Fibroblast of skin of right biceps (primary cell): ENCODE results near the gene ZSCAN5C.
"Not testable (repeated sequence)": the region's sequence is repeated elsewhere in the genome, so short reads cannot be mapped to it uniquely, and the experiment has no call there.

Experiments
- DNase-seq: peaks from one replicate; pipeline ENCODE4 v3.0.0-alpha.2; 2013

Gene ZSCAN5C

GRCh38 chr19:56193981-56194640 is 8.0 kb upstream of the ZSCAN5C start:
- no peak for DNase-seq

GRCh38 chr19:56197646-56198045 is 4.4 kb upstream of the ZSCAN5C start, which contains the start of gene ZSCAN5B:
Gene ZSCAN5B, minus strand, starts transcription at chr19:56197783. Its CDS starts 4,731 bp downstream, at chr19:56193052.
- not testable (repeated sequence) for DNase-seq

- no peak for DNase-seq
Observed at GRCh38 chr19:56199687-56200086, 2.4 kb upstream of the ZSCAN5C start.

- DNase-seq, result not testable (repeated sequence)
Observed at GRCh38 chr19:56207581-56207980, 5.5 kb downstream of the ZSCAN5C start.

GRCh38 chr19:56209091-56209490 is 7.0 kb downstream of the ZSCAN5C start:
- DNase-seq, result no peak

- DNase-seq, result not testable (repeated sequence)
Observed at GRCh38 chr19:56210036-56210435, 8.0 kb downstream of the ZSCAN5C start.

- no peak for DNase-seq
Observed at GRCh38 chr19:56211718-56212117, 9.6 kb downstream of the ZSCAN5C start.

GRCh38 chr19:56217039-56217949 is 15.2 kb downstream of the ZSCAN5C start:
- peak; percentile 25 for DNase-seq

GRCh38 chr19:56218961-56219360 is 16.9 kb downstream of the ZSCAN5C start:
- no peak for DNase-seq

GRCh38 chr19:56221442-56221841 is 19.4 kb downstream of the ZSCAN5C start:
- DNase-seq, result not testable (repeated sequence)

GRCh38 chr19:56221851-56222250 is 19.8 kb downstream of the ZSCAN5C start:
- no peak for DNase-seq

- no peak for DNase-seq
Observed at GRCh38 chr19:56222901-56223300, 20.8 kb downstream of the ZSCAN5C start.

GRCh38 chr19:56223481-56223880 is 21.4 kb downstream of the ZSCAN5C start:
- DNase-seq, result no peak

GRCh38 chr19:56245121-56245740 is 43.2 kb downstream of the ZSCAN5C start:
- DNase-seq, result peak; percentile 59

- not testable (repeated sequence) for DNase-seq
Observed at GRCh38 chr19:56245764-56246163, 43.7 kb downstream of the ZSCAN5C start.

GRCh38 chr19:56248736-56249338 is 46.8 kb downstream of the ZSCAN5C start:
- not testable (repeated sequence) for DNase-seq

GRCh38 chr19:56252699-56253422 is 50.8 kb downstream of the ZSCAN5C start:
- peak; percentile 74 for DNase-seq

GRCh38 chr19:56253737-56254136 is 51.7 kb downstream of the ZSCAN5C start:
- DNase-seq, result peak; percentile 48

GRCh38 chr19:56258272-56258671 is 56.2 kb downstream of the ZSCAN5C start:
- DNase-seq, result no peak
